Measurements from ENCODE around the gene C6orf15.
A peak's percentile ranks its signal among the peaks of the same experiment; 100 is the strongest.

The C6orf15 gene

GRCh38 chr6:31096656-31097055, 15.7 kb downstream of the C6orf15 start:
- no peaks in the 10 kb centered on the region for H3K9me3 ChIP-seq (replicated peaks in 1 of 2; ENCODE audit: control insufficient read depth in 2 of 2, insufficient read depth in 1 of 2, low read depth in 1 of 2, low read length in 2 of 2)
- no peaks in the 10 kb centered on the region for H3K79me1 ChIP-seq (ENCODE audit: low read depth, low read length)
- no CpG with 5 or more reads among the region's 5 CpGs for WGBS, 2 donors (ENCODE audit: extremely low coverage in 2 of 2, insufficient read length in 2 of 2, insufficient replicate concordance in 1 of 2)
- H3K27ac ChIP-seq (replicated peaks; ENCODE audit: low read length): no peak overlapping the region
- no peak overlapping the region for H2AK5ac ChIP-seq (ENCODE audit: low read depth, low read length)
- no peak overlapping the region for H3K9ac ChIP-seq (ENCODE audit: low read depth, low read length, poor library complexity)
- H2BK5ac ChIP-seq (ENCODE audit: low read length): no peak overlapping the region
- no peak overlapping the region for H3K18ac ChIP-seq (ENCODE audit: low read length)
- H3K4me1 ChIP-seq (ENCODE audit: control insufficient read depth in 2 of 2, insufficient read depth in 1 of 2, low read depth in 1 of 2, low read length in 2 of 2): no peaks in the 10 kb centered on the region
- H3K4me2 ChIP-seq (ENCODE audit: insufficient read depth, low read length, poor library complexity, severe bottlenecking): no peak overlapping the region
- no peak overlapping the region for H3K4me3 ChIP-seq (ENCODE audit: low read length in 2 of 2)
- no peak overlapping the region for H2BK12ac ChIP-seq (ENCODE audit: low read length)
- no peak overlapping the region for H3K14ac ChIP-seq (ENCODE audit: low read length)
- no peak overlapping the region for H3K23ac ChIP-seq (ENCODE audit: low read depth, low read length, poor library complexity)
- no peak overlapping the region for H2BK120ac ChIP-seq (ENCODE audit: low read depth, low read length)
- H3K4ac ChIP-seq (ENCODE audit: low read length): no peak overlapping the region
- no peak overlapping the region for H4K8ac ChIP-seq (ENCODE audit: low read depth, low read length)
- H3K36me3 ChIP-seq (replicated peaks in 1 of 2; ENCODE audit: control insufficient read depth in 2 of 2, insufficient read depth in 2 of 2, low read length in 2 of 2): no peaks in the 10 kb centered on the region
- H2AFZ ChIP-seq (ENCODE audit: low read length): no peak overlapping the region
- H2BK15ac ChIP-seq (ENCODE audit: low read length): no peak overlapping the region
- no peak overlapping the region for H4K91ac ChIP-seq (ENCODE audit: low read depth, low read length, poor library complexity)
- no peak for DNase-seq (ENCODE audit: low spot score)
- H3K27me3 ChIP-seq (ENCODE audit: control insufficient read depth in 3 of 3, insufficient read depth in 3 of 3, low read depth in 1 of 3, low read length in 3 of 3): peaks cover 0 to 5% (median 0%) of the 10 kb centered on the region in 3 experiments

GRCh38 chr6:31096215-31096614, 16.2 kb downstream of the C6orf15 start:
- no peak overlapping the region for H3K14ac ChIP-seq (ENCODE audit: low read length)
- no peak overlapping the region for H3K18ac ChIP-seq (ENCODE audit: low read length)
- H4K8ac ChIP-seq (ENCODE audit: low read depth, low read length): no peak overlapping the region
- no peak for DNase-seq (ENCODE audit: low spot score)
- H3K23ac ChIP-seq (ENCODE audit: low read depth, low read length, poor library complexity): no peak overlapping the region
- H2AFZ ChIP-seq (ENCODE audit: low read length): no peak overlapping the region
- H3K4ac ChIP-seq (ENCODE audit: low read length): no peak overlapping the region
- H2BK15ac ChIP-seq (ENCODE audit: low read length): no peak overlapping the region
- no peak overlapping the region for H3K4me3 ChIP-seq (ENCODE audit: low read length in 2 of 2)
- no CpG with 5 or more reads among the region's 3 CpGs for WGBS, 2 donors (ENCODE audit: extremely low coverage in 2 of 2, insufficient read length in 2 of 2, insufficient replicate concordance in 1 of 2)
- H4K91ac ChIP-seq (ENCODE audit: low read depth, low read length, poor library complexity): no peak overlapping the region
- no peak overlapping the region for H3K27ac ChIP-seq (replicated peaks; ENCODE audit: low read length)
- peaks cover 0 to 5% (median 0%) of the 10 kb centered on the region in 3 experiments for H3K27me3 ChIP-seq (ENCODE audit: control insufficient read depth in 3 of 3, insufficient read depth in 3 of 3, low read depth in 1 of 3, low read length in 3 of 3)
- H2BK5ac ChIP-seq (ENCODE audit: low read length): no peak overlapping the region
- no peak overlapping the region for H2BK120ac ChIP-seq (ENCODE audit: low read depth, low read length)
- no peaks in the 10 kb centered on the region for H3K79me1 ChIP-seq (ENCODE audit: low read depth, low read length)
- H3K4me2 ChIP-seq (ENCODE audit: insufficient read depth, low read length, poor library complexity, severe bottlenecking): no peak overlapping the region
- no peaks in the 10 kb centered on the region for H3K9me3 ChIP-seq (replicated peaks in 1 of 2; ENCODE audit: control insufficient read depth in 2 of 2, insufficient read depth in 1 of 2, low read depth in 1 of 2, low read length in 2 of 2)
- no peaks in the 10 kb centered on the region for H3K36me3 ChIP-seq (replicated peaks in 1 of 2; ENCODE audit: control insufficient read depth in 2 of 2, insufficient read depth in 2 of 2, low read length in 2 of 2)
- no peak overlapping the region for H2AK5ac ChIP-seq (ENCODE audit: low read depth, low read length)
- no peak overlapping the region for H2BK12ac ChIP-seq (ENCODE audit: low read length)
- no peak overlapping the region for H3K9ac ChIP-seq (ENCODE audit: low read depth, low read length, poor library complexity)
- H3K4me1 ChIP-seq (ENCODE audit: control insufficient read depth in 2 of 2, insufficient read depth in 1 of 2, low read depth in 1 of 2, low read length in 2 of 2): no peaks in the 10 kb centered on the region

- Histone ChIP-seq H2AK5ac (ENCODE audit: low read depth, low read length) (no peak overlapping the region), H2BK12ac (ENCODE audit: low read length) (no peak overlapping the region), H4K91ac (ENCODE audit: low read depth, low read length, poor library complexity) (no peak overlapping the region), H3K9ac (ENCODE audit: low read depth, low read length, poor library complexity) (no peak overlapping the region), H3K23ac (ENCODE audit: low read depth, low read length, poor library complexity) (no peak overlapping the region), H3K27me3 (ENCODE audit: control insufficient read depth in 3 of 3, insufficient read depth in 3 of 3, low read depth in 1 of 3, low read length in 3 of 3) (peaks cover 0 to 5% (median 0%) of the 10 kb centered on the region in 3 experiments), H3K4ac (ENCODE audit: low read length) (no peak overlapping the region), H2BK15ac (ENCODE audit: low read length) (no peak overlapping the region), H2AFZ (ENCODE audit: low read length) (no peak overlapping the region), H3K18ac (ENCODE audit: low read length) (no peak overlapping the region), H3K14ac (ENCODE audit: low read length) (no peak overlapping the region), H3K79me1 (ENCODE audit: low read depth, low read length) (no peaks in the 10 kb centered on the region), H3K4me1 (ENCODE audit: control insufficient read depth in 2 of 2, insufficient read depth in 1 of 2, low read depth in 1 of 2, low read length in 2 of 2) (no peaks in the 10 kb centered on the region), H2BK5ac (ENCODE audit: low read length) (no peak overlapping the region), H3K27ac (replicated peaks; ENCODE audit: low read length) (no peak overlapping the region), H2BK120ac (ENCODE audit: low read depth, low read length) (no peak overlapping the region), H3K4me2 (ENCODE audit: insufficient read depth, low read length, poor library complexity, severe bottlenecking) (no peak overlapping the region), H3K36me3 (replicated peaks in 1 of 2; ENCODE audit: control insufficient read depth in 2 of 2, insufficient read depth in 2 of 2, low read length in 2 of 2) (no peaks in the 10 kb centered on the region), H4K8ac (ENCODE audit: low read depth, low read length) (no peak overlapping the region), H3K9me3 (replicated peaks in 1 of 2; ENCODE audit: control insufficient read depth in 2 of 2, insufficient read depth in 1 of 2, low read depth in 1 of 2, low read length in 2 of 2) (no peaks in the 10 kb centered on the region), H3K4me3 (ENCODE audit: low read length in 2 of 2) (peak overlapping the region in 1 of 2 donors; percentile 27)
- DNase-seq (ENCODE audit: low spot score): no peak
- no CpG with 5 or more reads among the region's 3 CpGs for WGBS, 2 donors (ENCODE audit: extremely low coverage in 2 of 2, insufficient read length in 2 of 2, insufficient replicate concordance in 1 of 2)
Observed at GRCh38 chr6:31094389-31094881, 17.9 kb downstream of the C6orf15 start.

GRCh38 chr6:31092769-31093505, 19.4 kb downstream of the C6orf15 start:
- no peak overlapping the region for H3K9ac ChIP-seq (ENCODE audit: low read depth, low read length, poor library complexity)
- no peak overlapping the region for H3K4me3 ChIP-seq (ENCODE audit: low read length in 2 of 2)
- H2BK120ac ChIP-seq (ENCODE audit: low read depth, low read length): no peak overlapping the region
- no peaks in the 10 kb centered on the region for H3K79me1 ChIP-seq (ENCODE audit: low read depth, low read length)
- H2BK15ac ChIP-seq (ENCODE audit: low read length): no peak overlapping the region
- H3K23ac ChIP-seq (ENCODE audit: low read depth, low read length, poor library complexity): no peak overlapping the region
- no peak overlapping the region for H4K8ac ChIP-seq (ENCODE audit: low read depth, low read length)
- no peak overlapping the region for H2BK5ac ChIP-seq (ENCODE audit: low read length)
- H3K14ac ChIP-seq (ENCODE audit: low read length): no peak overlapping the region
- H4K91ac ChIP-seq (ENCODE audit: low read depth, low read length, poor library complexity): no peak overlapping the region
- H3K9me3 ChIP-seq (replicated peaks in 1 of 2; ENCODE audit: control insufficient read depth in 2 of 2, insufficient read depth in 1 of 2, low read depth in 1 of 2, low read length in 2 of 2): no peaks in the 10 kb centered on the region
- no peak overlapping the region for H2AFZ ChIP-seq (ENCODE audit: low read length)
- H2AK5ac ChIP-seq (ENCODE audit: low read depth, low read length): no peak overlapping the region
- no peaks in the 10 kb centered on the region for H3K36me3 ChIP-seq (replicated peaks in 1 of 2; ENCODE audit: control insufficient read depth in 2 of 2, insufficient read depth in 2 of 2, low read length in 2 of 2)
- no peak overlapping the region for H2BK12ac ChIP-seq (ENCODE audit: low read length)
- no peaks in the 10 kb centered on the region for H3K4me1 ChIP-seq (ENCODE audit: control insufficient read depth in 2 of 2, insufficient read depth in 1 of 2, low read depth in 1 of 2, low read length in 2 of 2)
- peaks cover 0 to 5% (median 0%) of the 10 kb centered on the region in 3 experiments for H3K27me3 ChIP-seq (ENCODE audit: control insufficient read depth in 3 of 3, insufficient read depth in 3 of 3, low read depth in 1 of 3, low read length in 3 of 3)
- H3K27ac ChIP-seq (replicated peaks; ENCODE audit: low read length): no peak overlapping the region
- no peak for DNase-seq (ENCODE audit: low spot score)
- no peak overlapping the region for H3K4me2 ChIP-seq (ENCODE audit: insufficient read depth, low read length, poor library complexity, severe bottlenecking)
- no CpG with 5 or more reads among the region's 12 CpGs for WGBS, 2 donors (ENCODE audit: extremely low coverage in 2 of 2, insufficient read length in 2 of 2, insufficient replicate concordance in 1 of 2)
- H3K4ac ChIP-seq (ENCODE audit: low read length): no peak overlapping the region
- no peak overlapping the region for H3K18ac ChIP-seq (ENCODE audit: low read length)

Measured in neuronal stem cell (in vitro differentiated cells).